Osteoblast (primary cell): ENCODE results near the gene AOC3. TPM values are rescaled to one million over a fixed set of nuclear protein-coding genes. Genes with fewer than 3 reads are reported as not detected.
"Not testable (repeated sequence)": the region's sequence is repeated elsewhere in the genome, so short reads cannot be mapped to it uniquely, and the experiment has no call there.

Experiments
- DNase-seq: peaks from one replicate; pipeline ENCODE4 v3.0.0; 2011; ENCODE audit warnings: low spot score, mixed read lengths; ENCODE audit not compliant: insufficient read length; ENCODE audit errors: missing footprints
- H2AFZ ChIP-seq: 2 replicates; pipeline ENCODE4 v1.6.0; 2011; ENCODE audit warnings: mild to moderate bottlenecking, low read length
- H3K27ac ChIP-seq: 2 replicates; pipeline ENCODE4 v1.5.1; 2011; ENCODE audit warnings: mild to moderate bottlenecking, low read depth, low read length, moderate library complexity
- H3K27me3 ChIP-seq: 2 replicates; pipeline ENCODE4 v1.6.0; 2012; ENCODE audit warnings: mild to moderate bottlenecking, control low read depth, inconsistent platforms, low read length, moderate library complexity; ENCODE audit not compliant: insufficient read depth
- H3K36me3 ChIP-seq: 2 replicates; pipeline ENCODE4 v1.5.1; 2011; ENCODE audit warnings: mild to moderate bottlenecking, low read length, control low read depth, moderate library complexity; ENCODE audit not compliant: insufficient read depth
- H3K4me1 ChIP-seq: 2 replicates; pipeline ENCODE4 v1.5.1; 2011; ENCODE audit warnings: mild to moderate bottlenecking, low read length, control low read depth, moderate library complexity; ENCODE audit not compliant: insufficient read depth
- H3K4me2 ChIP-seq: 2 replicates; pipeline ENCODE4 v1.6.0; 2011; ENCODE audit warnings: mild to moderate bottlenecking, low read length; ENCODE audit not compliant: insufficient read depth
- H3K4me3 ChIP-seq: fragments of 200-600 bp; sonication (generic); 3 replicates; pipeline ENCODE4 v1.5.1; 2012; ENCODE audit warnings: mild to moderate bottlenecking, low read length, inconsistent platforms; ENCODE audit not compliant: insufficient read depth
- H3K79me2 ChIP-seq: 2 replicates; pipeline ENCODE4 v1.6.0; 2012; ENCODE audit warnings: mild to moderate bottlenecking, low read length, control low read depth, inconsistent platforms; ENCODE audit not compliant: insufficient read depth
- H3K9me3 ChIP-seq: 2 replicates; pipeline ENCODE4 v1.5.1; 2011; ENCODE audit warnings: low read depth, low read length, control low read depth
- H4K20me1 ChIP-seq: 2 replicates; pipeline ENCODE4 v1.6.0; 2012; ENCODE audit warnings: mild to moderate bottlenecking, low read length, control low read depth; ENCODE audit not compliant: insufficient read depth
- CTCF ChIP-seq: IDR thresholded peaks from 2 replicates; pipeline ENCODE4 v1.5.1; 2011; ENCODE audit warnings: mild to moderate bottlenecking, low read depth, low read length, moderate library complexity; ENCODE audit errors: extremely low read depth
- total RNA-seq: library from RNA; depleted of rRNA; stranded (reverse); fragments of >200 nt; gene quantifications from 2 replicates; pipeline ENCODE4 v1.2.3, GENCODE V29; 2012

AOC3 gene
- total RNA-seq, 1 donor = not detected

GRCh38 chr17:42880776-42881310 is 29.8 kb downstream of the AOC3 start:
- no peak for DNase-seq
- no peak for TF ChIP-seq CTCF
- Histone ChIP-seq H3K9me3 (no peaks in the 10 kb centered on the region), H3K79me2 (no peaks in the 10 kb centered on the region), H2AFZ (no peak overlapping the region), H3K4me1 (no peaks in the 10 kb centered on the region), H3K4me3 (no peak overlapping the region), H3K27me3 (peaks cover 21% of the 10 kb centered on the region), H3K4me2 (no peak overlapping the region), H3K27ac (no peak overlapping the region), H4K20me1 (no peaks in the 10 kb centered on the region), H3K36me3 (no peaks in the 10 kb centered on the region)

DNA sequence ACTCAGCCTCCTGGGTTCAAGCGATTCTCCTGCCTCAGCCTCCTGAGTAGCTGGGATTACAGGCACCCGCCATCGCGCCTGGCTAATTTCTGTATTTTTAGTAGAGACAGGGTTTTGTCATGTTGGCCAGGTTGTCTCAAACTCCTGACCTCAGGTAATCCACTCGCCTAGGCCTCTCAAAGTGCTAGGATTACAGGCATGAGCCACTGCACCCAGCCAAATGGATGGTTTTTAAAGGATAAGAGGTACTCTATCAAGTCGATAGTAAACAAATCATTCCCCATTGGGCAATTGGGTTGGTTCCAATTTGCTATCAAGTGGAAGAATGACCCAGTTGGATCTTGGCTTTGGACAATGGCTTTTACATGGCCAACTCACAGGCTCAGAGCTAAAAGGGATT is 30.7 kb downstream of the AOC3 start:
- DNase-seq, H3K79me2 ChIP-seq: not testable (repeated sequence)
- H3K27me3 ChIP-seq = peaks cover 19% of the 10 kb centered on the region

GRCh38 chr17:42882166-42882565 is 31.2 kb downstream of the AOC3 start:
- Histone ChIP-seq H3K4me3 (no peak overlapping the region), H3K27ac (no peak overlapping the region), H3K79me2 (no peaks in the 10 kb centered on the region), H4K20me1 (no peaks in the 10 kb centered on the region), H3K27me3 (peaks cover 16% of the 10 kb centered on the region), H3K36me3 (no peaks in the 10 kb centered on the region), H3K4me1 (no peaks in the 10 kb centered on the region), H3K4me2 (no peak overlapping the region), H3K9me3 (no peaks in the 10 kb centered on the region), H2AFZ (no peak overlapping the region)
- TF ChIP-seq CTCF = no peak
- no peak for DNase-seq

More for the DNA sequence above, 30.7 kb downstream of the AOC3 start:
- H3K9me3 ChIP-seq, H3K36me3 ChIP-seq, H2AFZ ChIP-seq, H3K4me3 ChIP-seq, H3K4me1 ChIP-seq, H3K27ac ChIP-seq, H4K20me1 ChIP-seq, H3K4me2 ChIP-seq: not testable (repeated sequence)

DNA sequence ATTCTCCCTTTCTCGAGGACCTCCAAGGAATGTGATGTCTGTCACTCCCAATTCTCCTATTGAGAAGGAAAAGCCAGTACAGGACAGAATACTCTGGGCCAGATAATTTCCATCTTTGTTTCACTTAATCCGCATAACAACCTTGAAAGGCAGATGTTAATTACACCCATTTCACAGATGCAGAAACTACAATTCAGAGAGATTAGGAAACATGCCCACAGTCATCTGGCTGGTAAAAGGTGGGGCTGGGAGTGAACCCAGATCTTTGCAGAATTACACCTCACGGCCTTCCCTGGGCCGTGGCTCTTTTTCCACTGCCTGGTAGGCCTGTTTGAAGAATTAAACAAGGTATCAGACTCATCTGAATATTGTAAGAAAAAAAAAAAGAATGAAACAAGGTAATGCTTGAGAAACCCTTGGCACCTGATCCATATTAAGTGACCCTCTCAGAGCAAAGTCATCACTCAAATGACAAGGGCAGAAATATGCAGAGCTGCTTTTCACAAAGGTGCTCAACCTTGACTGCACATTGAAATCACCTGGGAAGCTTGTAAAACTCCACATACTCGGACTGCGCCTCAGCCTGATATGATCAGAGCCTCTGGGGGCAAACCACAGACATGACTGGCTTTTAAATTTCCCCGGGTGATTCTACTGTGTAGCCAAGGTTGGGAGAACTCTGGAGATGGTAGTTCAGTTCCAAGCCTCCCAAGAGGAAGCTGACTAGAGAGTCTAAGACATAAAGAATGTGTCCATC is 33.0 kb downstream of the AOC3 start:
- Histone ChIP-seq H2AFZ (no peak overlapping the region), H3K27ac (no peak overlapping the region), H3K9me3 (no peaks in the 10 kb centered on the region), H3K4me2 (no peak overlapping the region), H3K4me1 (no peaks in the 10 kb centered on the region), H3K27me3 (peaks cover 3% of the 10 kb centered on the region), H3K4me3 (no peak overlapping the region), H3K36me3 (no peaks in the 10 kb centered on the region), H4K20me1 (no peaks in the 10 kb centered on the region), H3K79me2 (no peaks in the 10 kb centered on the region)
- TF ChIP-seq CTCF = no peak
- no peak for DNase-seq

- H3K4me1 ChIP-seq, DNase-seq: not testable (repeated sequence)
These were observed 34.8 kb downstream of the AOC3 start for GRCh38 chr17:42885806-42886205.

More at GRCh38 chr17:42885806-42886205, 34.8 kb downstream of the AOC3 start:
- H3K4me3 ChIP-seq, H3K27ac ChIP-seq, H2AFZ ChIP-seq, H3K9me3 ChIP-seq, H4K20me1 ChIP-seq, H3K79me2 ChIP-seq, H3K36me3 ChIP-seq, H3K27me3 ChIP-seq, H3K4me2 ChIP-seq: not testable (repeated sequence)
